SK-N-SH treated with all-trans-retinoic acid at 6 μM for 48 hours (cell line): ENCODE data around the gene NECAB3.
"Not testable (repeated sequence)": the region's sequence is repeated elsewhere in the genome, so short reads cannot be mapped to it uniquely, and the experiment has no call there.

Experiments
- ATAC-seq: fragments of 200-7000 bp; cut with Tn5 transposase; 3 replicates; pipeline ENCODE4 v1.9.1; 2020; ENCODE audit warnings: mild to moderate bottlenecking, moderate library complexity
- ARNTL ChIP-seq: fragments of 450-650 bp; formaldehyde crosslinking; IDR thresholded peaks from 2 replicates; pipeline ENCODE4 v1.5.0; 2020; ENCODE audit warnings: low read depth, mild to moderate bottlenecking, moderate library complexity, borderline replicate concordance
- BACH2 ChIP-seq: fragments of 250-450 bp; sonication (Bioruptor Pico); IDR thresholded peaks from 2 replicates; pipeline ENCODE4 v1.9.0; 2021; ENCODE audit warnings: mild to moderate bottlenecking, borderline replicate concordance
- CREB5 ChIP-seq: fragments of 250-450 bp; sonication (Bioruptor Pico); IDR thresholded peaks from 2 replicates; pipeline ENCODE4 v1.5.1; 2020; ENCODE audit warnings: low read depth, mild to moderate bottlenecking, moderate library complexity
- CSDC2 ChIP-seq: fragments of 250-450 bp; sonication (Bioruptor Pico); IDR thresholded peaks from 2 replicates; pipeline ENCODE4 v1.5.0; 2020; ENCODE audit warnings: mild to moderate bottlenecking, moderate library complexity
- CSRNP3 ChIP-seq: fragments of 250-450 bp; sonication (Bioruptor Pico); IDR thresholded peaks from 2 replicates; pipeline ENCODE4 v1.5.1; 2021; ENCODE audit warnings: mild to moderate bottlenecking, moderate library complexity
- ESRRG ChIP-seq: fragments of 250-450 bp; sonication (Bioruptor Pico); IDR thresholded peaks from 2 replicates; pipeline ENCODE4 v1.6.1; 2021; ENCODE audit warnings: mild to moderate bottlenecking
- GLIS3 ChIP-seq: fragments of 250-450 bp; sonication (Bioruptor Pico); IDR thresholded peaks from 2 replicates; pipeline ENCODE4 v1.5.0; 2020; ENCODE audit warnings: mild to moderate bottlenecking, moderate library complexity
- OSR1 ChIP-seq: fragments of 250-450 bp; sonication (Bioruptor Pico); IDR thresholded peaks from 2 replicates; pipeline ENCODE4 v1.8.0; 2022; ENCODE audit warnings: moderate library complexity, mild to moderate bottlenecking, inconsistent platforms
- POU6F1 ChIP-seq: fragments of 250-450 bp; sonication (Bioruptor Pico); IDR thresholded peaks from 2 replicates; pipeline ENCODE4 v1.8.0; 2021; ENCODE audit warnings: low read depth, mild to moderate bottlenecking, moderate library complexity, borderline replicate concordance
- RARB ChIP-seq: fragments of 250-450 bp; sonication (Bioruptor Pico); IDR thresholded peaks from 2 replicates; pipeline ENCODE4 v1.8.0; 2021; ENCODE audit warnings: mild to moderate bottlenecking, moderate library complexity
- SNAI2 ChIP-seq: fragments of 250-450 bp; sonication (Bioruptor Pico); IDR thresholded peaks from 2 replicates; pipeline ENCODE4 v1.5.0; 2020; ENCODE audit warnings: mild to moderate bottlenecking, moderate library complexity
- TCF4 ChIP-seq: fragments of 250-450 bp; sonication (Bioruptor Pico); IDR thresholded peaks from 2 replicates; pipeline ENCODE4 v1.8.0; 2021; ENCODE audit warnings: mild to moderate bottlenecking, moderate library complexity, borderline replicate concordance
- TOX ChIP-seq: fragments of 250-450 bp; sonication (Bioruptor Pico); IDR thresholded peaks from 2 replicates; pipeline ENCODE4 v1.8.0; 2021; ENCODE audit warnings: mild to moderate bottlenecking, moderate library complexity, borderline replicate concordance
- TSHZ2 ChIP-seq: fragments of 250-450 bp; sonication (Bioruptor Pico); IDR thresholded peaks from 2 replicates; pipeline ENCODE4 v1.5.0; 2020; ENCODE audit warnings: mild to moderate bottlenecking, moderate library complexity
- ZC3H10 ChIP-seq: fragments of 250-450 bp; sonication (Bioruptor Pico); IDR thresholded peaks from 2 replicates; pipeline ENCODE4 v1.5.1; 2021; ENCODE audit warnings: mild to moderate bottlenecking, moderate library complexity
- ZFP30 ChIP-seq: fragments of 450-650 bp; formaldehyde crosslinking; IDR thresholded peaks from 2 replicates; pipeline ENCODE4 v1.5.0; 2022; ENCODE audit warnings: mild to moderate bottlenecking, moderate library complexity
- ZNF8 ChIP-seq: fragments of 450-650 bp; formaldehyde crosslinking; IDR thresholded peaks from 2 replicates; pipeline ENCODE4 v1.5.0; 2020; ENCODE audit warnings: mild to moderate bottlenecking, moderate library complexity

Gene NECAB3

GRCh38 chr20:33698966-33699365, 24.7 kb upstream of the NECAB3 start:
- not testable (repeated sequence) for ATAC-seq

GRCh38 chr20:33697129-33697528, 22.9 kb upstream of the NECAB3 start:
- peak; percentile 99 for ATAC-seq
- TF ChIP-seq TCF4 (no peak), CSRNP3 (CRISPR knock-in tag) (no peak), ESRRG (CRISPR knock-in tag) (no peak), SNAI2 (CRISPR knock-in tag) (no peak)

GRCh38 chr20:33696448-33696847, 22.2 kb upstream of the NECAB3 start:
- peak; percentile 58 for ATAC-seq
- TF ChIP-seq TOX (CRISPR knock-in tag), result no peak
- TF ChIP-seq TCF4, result peak; percentile 77; the same call in 1 of the 2 replicates
- peak; percentile 42; the same call in 1 of the 2 replicates for TF ChIP-seq TSHZ2 (CRISPR knock-in tag)

- TF ChIP-seq CSDC2 (CRISPR knock-in tag) (no peak), TOX (CRISPR knock-in tag) (no peak), ARNTL (no peak)
- ATAC-seq, result no peak
Observed at GRCh38 chr20:33694639-33695012, 20.4 kb upstream of the NECAB3 start.

- ATAC-seq, result no peak
- TF ChIP-seq RARB (CRISPR knock-in tag) (no peak), CSRNP3 (CRISPR knock-in tag) (no peak), ZC3H10 (no peak), CREB5 (CRISPR knock-in tag) (no peak), GLIS3 (CRISPR knock-in tag) (no peak), SNAI2 (CRISPR knock-in tag) (no peak), CSDC2 (CRISPR knock-in tag) (no peak), TOX (CRISPR knock-in tag) (no peak), BACH2 (CRISPR knock-in tag) (no peak), ZFP30 (CRISPR knock-in tag) (no peak), ZNF8 (CRISPR knock-in tag) (no peak), OSR1 (no peak), POU6F1 (no peak), TSHZ2 (CRISPR knock-in tag) (no peak)
Observed at GRCh38 chr20:33693741-33694638, 19.8 kb upstream of the NECAB3 start.
